Loucy (cell line): ENCODE results near the gene EP400.

Experiments
- H2AFZ ChIP-seq: fragments of 200-600 bp; sonication (generic); 2 replicates; pipeline ENCODE4 v1.6.0; 2016; ENCODE audit warnings: antibody characterized with exemption, mild to moderate bottlenecking, low read length, moderate library complexity
- H3F3A ChIP-seq: fragments of 200-600 bp; 2 replicates; pipeline ENCODE4 v1.6.0; 2016; ENCODE audit warnings: antibody characterized with exemption, low read depth, mild to moderate bottlenecking
- H3K27me3 ChIP-seq: fragments of 200-600 bp; sonication (generic); 2 replicates; pipeline ENCODE4 v1.6.1; 2014; ENCODE audit warnings: low read length, mild to moderate bottlenecking; ENCODE audit not compliant: insufficient read depth, poor library complexity, severe bottlenecking
- H3K36me3 ChIP-seq: fragments of 200-600 bp; sonication (generic); 2 replicates; pipeline ENCODE4 v1.6.1; 2016; ENCODE audit warnings: low read length; ENCODE audit not compliant: insufficient read depth
- H3K4me1 ChIP-seq: fragments of 200-600 bp; sonication (generic); 2 replicates; pipeline ENCODE4 v1.5.1; 2014; ENCODE audit warnings: low read length, mild to moderate bottlenecking; ENCODE audit not compliant: insufficient read depth, poor library complexity, severe bottlenecking
- H3K4me2 ChIP-seq: fragments of 200-600 bp; sonication (generic); 2 replicates; pipeline ENCODE4 v1.6.0; 2014; ENCODE audit warnings: antibody characterized with exemption, low read length, low read depth, mild to moderate bottlenecking; ENCODE audit not compliant: poor library complexity, severe bottlenecking
- H3K4me3 ChIP-seq: fragments of 200-600 bp; sonication (generic); 2 replicates; pipeline ENCODE4 v1.5.1; 2014; ENCODE audit warnings: low read length, mild to moderate bottlenecking, mixed read lengths; ENCODE audit not compliant: poor library complexity, severe bottlenecking
- H3K79me2 ChIP-seq: fragments of 200-600 bp; sonication (generic); 2 replicates; pipeline ENCODE4 v1.6.1; 2014; ENCODE audit warnings: low read length; ENCODE audit not compliant: insufficient read depth
- H3K9ac ChIP-seq: fragments of 200-600 bp; sonication (generic); 2 replicates; pipeline ENCODE4 v1.6.0; 2014; ENCODE audit warnings: mild to moderate bottlenecking, low read depth, low read length, moderate library complexity; ENCODE audit not compliant: poor library complexity, severe bottlenecking
- H3K9me2 ChIP-seq: fragments of 200-600 bp; sonication (generic); replicated peaks from 2 replicates; pipeline ENCODE4 v1.6.1; 2016; ENCODE audit warnings: low read depth, low read length, mixed read lengths
- H3K9me3 ChIP-seq: fragments of 200-600 bp; sonication (generic); 2 replicates; pipeline ENCODE4 v1.6.1; 2014; ENCODE audit warnings: mild to moderate bottlenecking, antibody characterized with exemption, low read length, low read depth; ENCODE audit not compliant: insufficient read depth
- H4K20me1 ChIP-seq: fragments of 200-600 bp; sonication (generic); 2 replicates; pipeline ENCODE4 v1.6.0; 2014; ENCODE audit warnings: antibody characterized with exemption, low read length, mild to moderate bottlenecking; ENCODE audit not compliant: insufficient read depth, poor library complexity, severe bottlenecking
- CTCF ChIP-seq: fragments of 200-600 bp; sonication (generic); conservative IDR thresholded peaks from 2 replicates; pipeline ENCODE4 v1.5.1; 2014; ENCODE audit warnings: mild to moderate bottlenecking, antibody characterized with exemption, low read length
- EZH2phosphoT487 ChIP-seq: fragments of 200-600 bp; IDR thresholded peaks from 2 replicates; pipeline ENCODE4 v1.6.1; 2018; ENCODE audit warnings: antibody characterized with exemption, mild to moderate bottlenecking, moderate library complexity, borderline replicate concordance

EP400 gene

GRCh38 chr12:131908092-131909080 lies 41.4 kb upstream of the EP400 start:
- Histone ChIP-seq H3K9me3 (no peaks in the 10 kb centered on the region), H3K36me3 (peaks cover 44% of the 10 kb centered on the region; the same call in 1 of the 2 replicates), H3K9me2 (no peaks in the 10 kb centered on the region), H3F3A (no peaks in the 10 kb centered on the region), H3K79me2 (peaks cover 23% of the 10 kb centered on the region; the same call in 1 of the 2 replicates), H2AFZ (no peak overlapping the region), H3K9ac (no peak overlapping the region), H3K27me3 (no peaks in the 10 kb centered on the region), H3K4me1 (peaks cover 3% of the 10 kb centered on the region), H3K4me3 (no peak overlapping the region), H3K4me2 (no peak overlapping the region), H4K20me1 (peaks cover 6% of the 10 kb centered on the region)
- no peak for TF ChIP-seq EZH2phosphoT487
- no peak for TF ChIP-seq CTCF

GRCh38 chr12:131909081-131909751 lies 40.5 kb upstream of the EP400 start:
- Histone ChIP-seq H4K20me1 (peaks cover 3% of the 10 kb centered on the region), H3K4me1 (peaks cover 3% of the 10 kb centered on the region), H3K79me2 (peaks cover 14% of the 10 kb centered on the region; the same call in 1 of the 2 replicates), H3K27me3 (no peaks in the 10 kb centered on the region), H3K9me2 (no peaks in the 10 kb centered on the region), H3K4me2 (no peak overlapping the region), H3K9me3 (no peaks in the 10 kb centered on the region), H3K4me3 (no peak overlapping the region), H3F3A (no peaks in the 10 kb centered on the region), H3K9ac (no peak overlapping the region), H2AFZ (no peak overlapping the region), H3K36me3 (peaks cover 50% of the 10 kb centered on the region; the same call in 1 of the 2 replicates)
- TF ChIP-seq CTCF (no peak), EZH2phosphoT487 (no peak)

GRCh38 chr12:131909752-131910219 lies 40.0 kb upstream of the EP400 start:
- H3K27me3 ChIP-seq: no peaks in the 10 kb centered on the region
- H3K4me2 ChIP-seq: no peak overlapping the region
- no peaks in the 10 kb centered on the region for H3F3A ChIP-seq
- peaks cover 3% of the 10 kb centered on the region for H3K4me1 ChIP-seq
- H3K4me3 ChIP-seq: no peak overlapping the region
- peaks cover 9% of the 10 kb centered on the region; the same call in 1 of the 2 replicates for H3K79me2 ChIP-seq
- H3K9me3 ChIP-seq: no peaks in the 10 kb centered on the region
- no peak overlapping the region for H2AFZ ChIP-seq
- H3K36me3 ChIP-seq: peaks cover 56% of the 10 kb centered on the region; the same call in 1 of the 2 replicates
- no peak for TF ChIP-seq EZH2phosphoT487
- TF ChIP-seq CTCF: no peak
- H4K20me1 ChIP-seq: peaks cover 3% of the 10 kb centered on the region
- no peaks in the 10 kb centered on the region for H3K9me2 ChIP-seq
- H3K9ac ChIP-seq: no peak overlapping the region
